Gastrocnemius medialis (tissue), 4 donors: ENCODE data around the gene SFXN5.

Experiments used
- CTCF ChIP-seq, 5 experiments: fragments of 450-650 bp in 3 of 5; fragments of 200-600 bp in 2 of 5; sonication (generic) in 2 of 5; IDR thresholded peaks in 4 of 5; conservative IDR thresholded peaks in 1 of 5; 1 replicate in 4 of 5; 2 replicates in 1 of 5; pipeline ENCODE4 v1.5.1; 2016 to 2019; ENCODE audit warnings: antibody characterized with exemption in 5 of 5, mild to moderate bottlenecking in 3 of 5, moderate library complexity in 3 of 5
- POLR2A ChIP-seq, 2 donors: fragments of 450-650 bp; IDR thresholded peaks; one replicate each; pipeline ENCODE4 v1.6.1; 2017; ENCODE audit warnings: antibody characterized with exemption in 2 of 2, mild to moderate bottlenecking in 2 of 2, moderate library complexity in 2 of 2

DNA sequence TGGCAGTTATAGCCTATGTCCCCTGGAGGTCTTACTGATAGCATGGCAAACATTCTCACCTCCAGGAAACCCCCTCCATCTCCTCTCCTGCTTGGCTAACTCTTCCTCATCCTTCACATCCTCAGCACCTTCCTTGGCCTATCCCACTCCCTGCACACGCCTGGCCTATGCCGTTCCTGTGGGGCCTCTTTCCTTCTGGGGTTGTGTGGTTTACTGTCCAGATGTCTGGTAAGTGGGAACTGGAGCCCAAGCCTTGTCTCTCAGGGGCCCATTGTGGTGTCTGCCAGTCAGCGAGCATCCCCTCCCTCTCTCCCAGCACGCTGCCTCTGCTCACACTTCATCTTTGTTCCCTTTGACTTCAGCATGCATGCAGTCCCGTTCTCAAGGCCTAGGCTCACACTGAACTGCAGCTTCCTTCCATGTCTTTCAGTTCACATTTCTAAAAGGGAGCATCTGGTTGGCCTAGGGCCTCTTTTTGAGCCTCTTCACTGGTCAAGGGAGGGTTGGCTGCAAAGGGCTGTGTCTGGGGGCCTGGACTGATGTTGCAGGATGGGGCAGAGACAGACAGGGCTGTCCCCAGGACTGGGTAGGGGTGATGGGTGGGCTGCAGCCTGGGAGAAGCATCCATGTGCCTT is 171.2 kb downstream of the SFXN5 start:
- TF ChIP-seq CTCF (IDR thresholded peaks at IDR 0.05 in 4 of 5, conservative IDR thresholded peaks at IDR 0.05 in 1 of 5) (no peak), POLR2A (IDR thresholded peaks at IDR 0.05) (no peak)
